CD4-positive, alpha-beta T cell treated with Interleukin-4 for 4 hours (primary cell): ENCODE results near the gene AMPD3.

Source experiments
- DNase-seq: peaks from one replicate; pipeline ENCODE4 v3.0.0-alpha.2; 2020

AMPD3 gene

GRCh38 chr11:10439351-10439750 lies 15.7 kb upstream of the AMPD3 start:
- DNase-seq = no peak

- DNase-seq = no peak
Measured at GRCh38 chr11:10439924-10440323, 15.1 kb upstream of the AMPD3 start.

DNA sequence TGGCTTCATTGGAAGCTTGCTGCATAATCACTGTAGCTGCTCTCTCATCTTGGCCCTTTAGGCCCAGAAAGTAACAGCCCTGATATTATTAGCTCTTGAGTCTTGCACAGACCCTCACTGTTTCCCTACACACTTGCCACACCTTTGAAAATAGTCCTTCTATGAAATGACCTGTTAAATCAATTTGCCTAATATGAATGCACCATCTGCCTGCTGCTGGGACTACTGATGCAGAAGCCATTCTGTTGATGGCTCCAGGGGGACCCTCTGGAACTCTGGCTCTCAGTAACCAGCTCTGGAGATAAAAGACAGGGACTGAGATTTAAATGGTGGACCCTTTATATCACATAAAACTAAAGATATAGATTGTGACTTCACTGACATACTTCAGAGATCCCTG lies 14.7 kb upstream of the AMPD3 start:
- no peak for DNase-seq

DNA sequence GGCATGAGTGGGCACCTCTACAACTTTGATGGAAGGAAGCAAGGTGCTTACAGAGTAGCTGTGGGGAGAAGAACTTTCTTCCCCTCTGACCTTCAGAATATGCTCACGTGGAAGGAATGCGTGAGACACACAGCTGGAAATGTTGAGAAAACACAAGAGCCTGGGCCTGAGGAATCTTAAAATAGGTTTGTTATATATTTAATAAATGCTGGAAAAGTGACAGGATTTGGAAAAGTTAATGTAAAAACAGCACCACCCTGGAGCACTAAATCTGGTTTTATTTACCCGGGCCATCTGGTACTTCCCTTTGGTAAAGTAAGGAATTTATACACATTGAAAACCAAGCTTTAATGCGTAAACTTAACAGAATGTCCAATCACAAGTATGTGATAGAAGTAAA lies 14.0 kb upstream of the AMPD3 start:
- no peak for DNase-seq

- no peak for DNase-seq
Measured at GRCh38 chr11:10441652-10442503, 13.2 kb upstream of the AMPD3 start.

- no peak for DNase-seq
Measured at GRCh38 chr11:10443152-10443551, 11.9 kb upstream of the AMPD3 start.

DNA sequence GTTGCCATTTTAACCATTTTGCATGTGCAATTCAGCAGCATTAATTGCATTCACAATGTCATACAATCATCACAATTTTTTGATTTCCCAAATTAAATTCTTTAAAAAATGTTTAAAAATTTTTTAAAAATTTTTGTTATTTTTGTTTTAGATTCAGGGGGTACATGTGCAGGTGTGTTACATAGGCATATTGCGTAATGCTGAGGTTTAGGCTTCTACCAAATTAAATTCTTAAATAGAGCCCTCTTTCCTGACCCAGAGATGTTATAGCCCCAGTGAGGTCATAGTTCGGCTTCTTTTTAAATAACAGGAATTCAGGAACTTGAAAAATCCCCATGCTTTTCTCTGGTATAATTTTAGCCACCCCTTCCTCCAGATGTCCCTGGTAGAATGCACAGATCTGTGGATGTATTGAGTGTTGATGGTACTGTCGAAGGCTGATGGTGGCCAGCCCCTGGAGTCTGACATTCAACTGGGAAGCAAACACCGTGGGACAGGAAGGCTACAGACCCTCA lies 11.3 kb upstream of the AMPD3 start:
- DNase-seq = no peak

DNA sequence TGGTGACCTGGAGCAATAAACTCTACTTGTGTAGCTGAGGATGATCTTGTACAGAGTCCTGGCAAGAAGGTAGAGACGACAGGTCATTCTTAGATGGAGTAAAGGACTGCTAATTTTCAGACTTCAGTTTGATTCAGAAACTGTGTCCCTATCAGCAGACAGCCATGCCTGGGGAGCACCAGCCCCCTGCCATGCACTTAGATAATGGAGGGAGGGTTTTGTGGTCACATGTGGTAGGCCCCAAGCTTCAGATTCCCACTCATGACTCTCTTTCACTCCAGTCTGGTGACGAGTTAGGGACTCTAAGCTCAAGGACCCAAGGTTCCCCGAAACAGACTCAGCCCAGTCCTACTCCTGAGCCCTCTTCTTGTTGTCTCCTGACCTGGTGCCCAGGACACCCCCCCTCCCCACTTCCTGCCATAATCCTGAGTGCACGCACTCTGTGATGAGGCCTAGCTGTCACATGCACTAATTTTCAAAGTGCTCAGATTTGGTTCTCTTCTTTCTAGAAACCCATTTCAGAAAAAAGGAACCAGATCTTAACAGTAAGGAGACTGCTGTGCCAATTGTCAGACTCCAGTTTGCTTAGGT lies 10.2 kb upstream of the AMPD3 start:
- DNase-seq = no peak

- DNase-seq = no peak
Measured at GRCh38 chr11:10447445-10447844, 7.6 kb upstream of the AMPD3 start.

- DNase-seq = peak; percentile 40
Measured at GRCh38 chr11:10450462-10451425, 4.3 kb upstream of the AMPD3 start.

GRCh38 chr11:10451426-10452116 lies 3.5 kb upstream of the AMPD3 start:
- no peak for DNase-seq

GRCh38 chr11:10452211-10452767 lies 2.8 kb upstream of the AMPD3 start:
- DNase-seq = no peak

DNA sequence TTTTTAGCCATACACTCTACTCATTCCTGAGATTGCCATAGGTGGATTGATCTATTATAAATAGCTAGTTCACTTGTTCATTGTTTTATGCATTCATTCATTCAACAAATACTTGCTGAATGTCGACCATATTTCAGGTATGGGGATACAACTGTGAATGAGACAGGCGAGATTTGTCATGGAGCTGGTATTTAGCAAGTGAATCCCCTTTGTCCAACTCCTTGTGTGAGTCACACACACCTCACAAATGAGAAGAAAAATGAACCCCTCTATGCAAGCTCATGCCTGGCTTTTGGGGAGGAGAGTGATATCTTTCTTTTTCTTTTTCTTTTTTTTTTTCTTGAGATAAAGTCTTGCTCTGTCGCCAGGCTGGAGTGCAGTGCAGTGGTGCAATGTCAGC lies 1.8 kb upstream of the AMPD3 start:
- DNase-seq = no peak

GRCh38 chr11:10455637-10456487 lies 798 bp downstream of the AMPD3 start:
- DNase-seq = peak; percentile 79

GRCh38 chr11:10456519-10456918 lies 1.5 kb downstream of the AMPD3 start:
- DNase-seq = peak; percentile 17

- no peak for DNase-seq
Measured at GRCh38 chr11:10457901-10458300, 2.8 kb downstream of the AMPD3 start.

- peak; percentile 88 for DNase-seq
Measured at GRCh38 chr11:10459029-10459970, 4.2 kb downstream of the AMPD3 start.

DNA sequence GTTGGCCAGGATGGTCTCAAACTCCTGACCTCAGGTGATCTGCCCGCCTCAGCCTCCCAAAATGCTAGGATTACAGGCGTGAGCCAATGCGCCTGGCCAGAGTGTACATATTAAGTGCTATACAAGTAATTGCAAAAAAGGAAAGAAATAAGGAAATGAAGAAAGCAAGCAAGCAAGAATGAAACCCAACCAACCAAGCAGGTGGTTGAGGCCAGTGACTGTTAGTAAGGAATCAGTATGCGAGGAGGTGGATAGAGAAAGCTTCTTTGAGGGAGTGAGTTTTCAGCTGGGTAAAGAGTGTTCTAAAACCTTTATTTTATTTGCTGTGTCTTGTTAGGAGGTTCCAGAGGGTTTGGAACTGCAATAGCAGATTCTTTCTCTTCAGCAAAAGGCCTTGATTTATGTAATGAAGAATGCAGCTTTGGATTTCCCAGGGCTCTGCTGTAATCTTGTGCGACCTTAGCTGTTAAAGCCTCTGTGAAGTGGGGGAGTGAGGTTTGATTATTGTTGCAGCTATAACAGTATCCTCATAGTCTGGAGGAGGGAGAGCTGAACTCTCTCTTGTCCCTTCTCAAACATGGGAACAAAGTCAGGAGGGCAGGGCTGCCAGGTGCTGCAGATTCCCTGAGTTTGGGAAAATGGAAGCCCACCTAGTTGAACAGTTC lies 5.7 kb downstream of the AMPD3 start:
- no peak for DNase-seq

- DNase-seq = no peak
Measured at GRCh38 chr11:10461276-10461790, 6.3 kb downstream of the AMPD3 start.
